CD4-positive, CD25-positive, alpha-beta regulatory T cell (primary cell): ENCODE data around the gene BICD2. TPM values are rescaled to one million over a fixed set of nuclear protein-coding genes. Genes with fewer than 3 reads are reported as not detected.
"Not testable (repeated sequence)": the region's sequence is repeated elsewhere in the genome, so short reads cannot be mapped to it uniquely, and the experiment has no call there.

Experiments
- ATAC-seq, 2 donors: fragments of 150-1000 bp; cut with Tn5 transposase; one replicate each; pipeline ENCODE4 v1.10.0; 2021; ENCODE audit warnings: low read depth in 2 of 2, moderate number of reproducible peaks in 2 of 2, moderate library complexity in 1 of 2
- DNase-seq, 3 donors: peaks; one replicate each; pipeline versions ENCODE4 v3.0.0 to v3.0.0-alpha.2; 2012 to 2022; ENCODE audit warnings: mixed read lengths in 1 of 3
- H3K27ac ChIP-seq: one replicate; pipeline ENCODE4 v1.7.0; 2013; ENCODE audit warnings: mild to moderate bottlenecking, low read length; ENCODE audit not compliant: insufficient read depth, poor library complexity, severe bottlenecking
- H3K27me3 ChIP-seq: one replicate; pipeline ENCODE4 v1.7.0; 2013; ENCODE audit warnings: low read length; ENCODE audit not compliant: control insufficient read depth, insufficient read depth
- H3K36me3 ChIP-seq: one replicate; pipeline ENCODE4 v1.7.0; 2013; ENCODE audit warnings: mild to moderate bottlenecking, low read length, moderate library complexity; ENCODE audit not compliant: control insufficient read depth, insufficient read depth
- H3K4me1 ChIP-seq: 2 replicates; pipeline ENCODE4 v1.7.0; 2013; ENCODE audit warnings: mild to moderate bottlenecking, low read length; ENCODE audit not compliant: insufficient read depth, control insufficient read depth, poor library complexity, severe bottlenecking
- H3K4me3 ChIP-seq: one replicate; pipeline ENCODE4 v1.7.0; 2013; ENCODE audit warnings: low read depth, mild to moderate bottlenecking, low read length, moderate library complexity
- H3K9me3 ChIP-seq, 2 experiments: 1 replicate in 1 of 2; 2 replicates in 1 of 2; pipeline ENCODE4 v1.7.0; 2013; ENCODE audit warnings: low read length in 2 of 2, mild to moderate bottlenecking in 1 of 2, moderate library complexity in 1 of 2; ENCODE audit not compliant: control insufficient read depth in 2 of 2
- H3K27ac Mint-ChIP-seq, 3 donors: one replicate each; pipeline ENCODE4 v1.8.0; 2020 to 2022; ENCODE audit warnings: mild to moderate bottlenecking in 3 of 3, mixed read lengths in 3 of 3, moderate library complexity in 2 of 3
- H3K27me3 Mint-ChIP-seq: one replicate; pipeline ENCODE4 v1.8.0; 2022; ENCODE audit warnings: mild to moderate bottlenecking, mixed read lengths
- H3K36me3 Mint-ChIP-seq: one replicate; pipeline ENCODE4 v1.8.0; 2020; ENCODE audit warnings: mixed read lengths
- H3K4me1 Mint-ChIP-seq, 4 donors: one replicate each; pipeline ENCODE4 v1.8.0; 2020 to 2022; ENCODE audit warnings: mixed read lengths in 4 of 4, mild to moderate bottlenecking in 1 of 4
- H3K4me3 Mint-ChIP-seq, 4 donors: one replicate each; pipeline ENCODE4 v1.8.0; 2020 to 2022; ENCODE audit warnings: mild to moderate bottlenecking in 4 of 4, mixed read lengths in 4 of 4, moderate library complexity in 3 of 4
- H3K9me3 Mint-ChIP-seq, 7 donors: one replicate each; pipeline ENCODE4 v1.8.0; 2020 to 2022; ENCODE audit warnings: mixed read lengths in 7 of 7, mild to moderate bottlenecking in 3 of 7, moderate library complexity in 2 of 7
- polyA plus RNA-seq, 4 donors: library from polyadenylated mRNA; unstranded; fragments of 300-500 nt; fragmentation: Illumina TruSeq; gene quantifications; one replicate each; pipeline ENCODE4 v1.2.3, GENCODE V29; 2021
- total RNA-seq: library from RNA; stranded (reverse); gene quantifications from one replicate; pipeline ENCODE4 v1.2.3, GENCODE V29; 2022

BICD2 gene
- total RNA-seq (29.3 TPM), polyA plus RNA-seq (1 to 10 TPM; 5.6 to 9.8 (median 7.6) TPM)

DNA sequence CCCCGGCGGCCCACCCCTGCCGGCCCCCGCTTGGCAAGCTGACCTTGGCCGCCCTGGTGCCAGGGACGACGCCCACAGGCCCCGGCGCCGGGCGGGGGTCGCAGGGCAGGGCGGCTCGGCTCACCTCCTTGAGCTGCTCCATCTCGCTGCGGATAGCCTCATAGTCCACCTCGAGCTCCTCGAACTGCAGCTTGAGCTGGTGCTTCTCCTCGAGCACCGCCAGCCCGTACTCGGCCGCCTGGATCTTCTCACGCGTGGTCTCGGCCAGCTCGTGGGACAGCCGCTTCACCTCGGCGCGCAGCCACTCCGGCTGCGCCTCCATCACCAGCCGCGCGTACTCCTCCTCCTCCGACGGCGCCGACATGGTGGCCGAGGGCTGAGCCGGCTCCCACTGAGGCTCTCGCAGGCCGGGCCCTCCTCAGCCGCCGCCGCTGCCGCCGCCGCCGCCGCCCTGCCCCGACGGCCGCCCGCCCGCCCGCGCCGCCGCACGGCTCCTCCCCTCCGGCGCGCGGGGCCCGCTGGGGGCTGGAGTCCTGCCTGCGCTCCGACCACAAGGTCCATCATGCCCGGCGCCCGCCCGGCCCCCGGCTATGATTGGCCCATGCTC is at the start of gene BICD2:
BICD2 (minus strand) TSS at position 453 of the 607 bp plus-strand sequence; CDS start at position 364, 89 bp downstream.
- DNase-seq (no peak), ATAC-seq (no peak)
- Mint-ChIP-seq H3K9me3 (no peaks in the 10 kb centered on the region), H3K27me3 (no peaks in the 10 kb centered on the region), H3K36me3 (no peaks in the 10 kb centered on the region), H3K4me1 (peaks cover 24 to 60% (median 45%) of the 10 kb centered on the region in 4 donors), H3K4me3 (peak within 1 kb of the TSS; percentile 93 to 97 (median 96)), H3K27ac (peak within 1 kb of the TSS; percentile 94 to 98 (median 97))
- Histone ChIP-seq H3K4me1 (peaks cover 43% of the 10 kb centered on the region), H3K27me3 (no peaks in the 10 kb centered on the region), H3K36me3 (no peaks in the 10 kb centered on the region), H3K27ac (peak within 1 kb of the TSS; percentile 99), H3K4me3 (peak within 1 kb of the TSS; percentile 80), H3K9me3 (no peaks in the 10 kb centered on the region)

DNA sequence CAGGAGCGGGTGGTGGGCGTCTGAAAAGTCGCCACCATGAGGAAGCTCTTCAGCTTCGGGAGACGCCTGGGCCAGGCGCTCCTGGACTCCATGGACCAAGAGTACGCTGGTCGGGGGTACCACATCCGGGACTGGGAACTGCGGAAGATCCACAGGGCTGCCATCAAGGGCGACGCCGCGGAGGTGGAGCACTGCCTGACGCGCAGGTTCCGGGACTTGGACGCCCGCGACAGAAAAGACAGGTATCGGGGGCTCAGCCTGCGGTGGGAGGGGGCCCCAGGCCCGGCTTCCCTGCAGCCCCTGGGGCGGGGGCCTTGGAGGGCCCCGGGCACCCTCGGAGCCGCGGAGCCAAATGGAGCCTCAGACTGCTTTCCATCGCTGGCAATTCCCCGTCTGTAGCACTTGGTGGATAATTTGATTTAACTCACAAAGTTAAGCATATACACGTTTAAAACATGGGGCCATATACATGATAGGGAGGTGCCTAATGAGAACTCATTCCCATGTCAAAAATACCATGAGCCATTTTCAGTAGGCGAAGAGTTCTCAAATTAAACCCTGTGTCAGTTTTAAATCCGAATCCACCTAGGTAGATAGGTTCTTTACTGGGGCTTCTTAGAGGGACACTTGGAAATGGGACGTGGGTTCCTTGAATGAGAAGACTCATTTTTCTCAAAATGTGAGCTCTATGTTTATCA is 45.1 kb upstream of the BICD2 start:
- not testable (repeated sequence) for ATAC-seq, H3K4me3 ChIP-seq, DNase-seq, H3K36me3 Mint-ChIP-seq, H3K36me3 ChIP-seq, H3K9me3 Mint-ChIP-seq, H3K27ac ChIP-seq, H3K9me3 ChIP-seq, H3K27ac Mint-ChIP-seq
- H3K27me3 ChIP-seq, result peaks cover 49% of the 10 kb centered on the region
- Mint-ChIP-seq H3K27me3 (peaks cover 76% of the 10 kb centered on the region), H3K4me1 (peaks cover 0 to 22% (median 5%) of the 10 kb centered on the region in 4 donors), H3K4me3 (peak overlapping the region; percentile 76 to 88 (median 82))
- peaks cover 32% of the 10 kb centered on the region for H3K4me1 ChIP-seq

DNA sequence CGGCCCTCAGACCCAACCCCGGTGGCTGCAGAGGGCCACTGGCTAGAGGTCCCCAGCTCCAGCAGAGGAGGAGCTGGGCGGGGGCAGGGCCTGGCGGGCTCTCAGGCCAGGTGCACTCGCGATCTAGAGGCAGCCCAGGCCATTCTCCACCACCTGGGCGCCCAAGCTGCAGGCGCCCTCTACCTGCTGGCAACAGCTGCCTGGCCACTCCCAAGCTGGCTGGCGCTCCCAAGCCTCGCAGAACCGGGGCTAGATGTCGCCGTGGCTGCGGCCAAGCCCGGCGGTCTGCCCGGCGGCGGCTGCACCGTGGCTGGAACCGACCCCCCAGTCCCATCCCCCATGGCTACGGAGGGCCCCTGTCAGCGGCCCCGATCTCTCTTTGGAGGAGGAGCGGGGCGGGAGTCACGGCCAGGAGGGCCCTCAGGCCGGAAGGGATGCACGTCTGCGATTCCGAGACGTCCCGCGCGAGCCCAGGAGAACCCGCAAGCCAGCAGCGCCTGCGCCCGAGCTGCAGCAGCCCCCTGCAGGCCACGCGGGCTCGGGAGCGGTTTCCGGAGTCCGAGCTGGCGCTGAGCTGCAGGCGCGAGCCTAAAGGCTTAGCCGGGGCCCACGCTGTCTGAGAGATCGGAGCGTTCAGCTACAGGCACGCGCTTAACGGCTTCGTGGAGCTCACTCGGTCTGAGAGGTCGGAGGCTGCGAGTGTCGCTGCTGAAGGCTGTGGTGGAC is 44.3 kb upstream of the BICD2 start:
- peak overlapping the region in 1 of 3 donors; percentile 78 for H3K27ac Mint-ChIP-seq
- peak overlapping the region; percentile 18 for H3K4me3 ChIP-seq
- DNase-seq, result peak; percentile 16 to 53 (median 47)
- peaks cover 32% of the 10 kb centered on the region for H3K4me1 ChIP-seq
- peaks cover 0 to 3% (median 0%) of the 10 kb centered on the region in 7 donors for H3K9me3 Mint-ChIP-seq
- no peaks in the 10 kb centered on the region for H3K36me3 ChIP-seq
- H3K27me3 ChIP-seq, result peaks cover 57% of the 10 kb centered on the region
- peak; percentile 47 to 50 for ATAC-seq
- H3K36me3 Mint-ChIP-seq, result no peaks in the 10 kb centered on the region
- H3K4me3 Mint-ChIP-seq, result peak overlapping the region; percentile 34 to 94 (median 86)
- H3K27ac ChIP-seq, result no peak overlapping the region
- peaks cover 70% of the 10 kb centered on the region for H3K27me3 Mint-ChIP-seq
- no peaks in the 10 kb centered on the region for H3K9me3 ChIP-seq
- peaks cover 0 to 22% (median 5%) of the 10 kb centered on the region in 4 donors for H3K4me1 Mint-ChIP-seq

DNA sequence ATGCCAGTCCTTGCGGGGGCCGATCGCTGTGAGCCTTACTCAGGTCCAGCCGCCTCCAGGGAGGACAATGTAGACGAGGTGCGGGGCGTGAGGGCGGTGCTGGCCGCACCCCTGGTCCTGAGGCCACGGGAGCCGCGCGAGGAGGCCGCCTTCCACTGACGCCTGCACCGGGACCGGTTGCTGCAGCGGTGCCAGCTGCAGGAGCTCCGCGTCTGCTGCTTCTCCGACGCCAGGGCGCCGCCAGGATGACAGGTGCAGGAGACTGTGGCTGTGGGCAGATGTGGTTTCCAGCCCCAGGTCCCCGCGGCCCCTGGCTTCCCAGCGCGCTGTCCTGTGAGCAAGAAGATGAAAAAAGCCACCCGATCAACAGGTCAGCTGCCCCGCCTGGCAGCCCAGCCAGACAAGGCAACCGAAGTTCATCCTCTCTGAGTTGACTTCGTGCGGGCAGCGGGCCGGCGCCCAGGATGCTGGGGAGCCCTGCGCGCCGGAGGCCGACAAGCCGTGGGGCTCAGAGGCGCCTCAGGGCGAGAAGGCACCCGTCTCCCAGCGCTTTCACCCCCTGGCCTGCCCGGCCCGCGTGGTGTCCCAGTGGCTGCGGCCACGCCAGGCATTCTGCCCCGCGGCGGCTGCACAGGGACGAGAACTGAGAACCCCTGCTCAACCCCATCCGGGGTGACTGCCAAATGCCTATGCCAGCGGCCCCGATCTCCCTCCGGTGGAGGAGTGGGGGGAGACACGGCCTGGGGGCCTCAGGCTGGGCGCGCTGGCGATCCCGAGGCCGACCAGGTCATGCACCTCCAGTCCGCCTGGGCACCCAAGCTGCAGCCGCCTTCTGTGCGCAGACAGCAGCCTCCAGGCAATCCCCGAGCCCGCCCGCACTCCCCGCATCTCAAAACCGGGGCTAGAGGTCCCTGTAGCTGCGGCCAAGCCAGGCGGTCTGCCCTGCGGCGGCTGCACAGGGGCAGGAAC is 43.4 kb upstream of the BICD2 start:
- Histone ChIP-seq H3K4me1 (peaks cover 32% of the 10 kb centered on the region), H3K27me3 (peaks cover 49% of the 10 kb centered on the region), H3K9me3 (no peaks in the 10 kb centered on the region), H3K4me3 (no peak overlapping the region), H3K36me3 (no peaks in the 10 kb centered on the region), H3K27ac (no peak overlapping the region)
- Mint-ChIP-seq H3K4me1 (peaks cover 0 to 22% (median 5%) of the 10 kb centered on the region in 4 donors), H3K9me3 (peaks cover 0 to 3% (median 0%) of the 10 kb centered on the region in 7 donors), H3K4me3 (peak overlapping the region; percentile 79 to 94 (median 84)), H3K27ac (no peak overlapping the region), H3K27me3 (peaks cover 62% of the 10 kb centered on the region), H3K36me3 (no peaks in the 10 kb centered on the region)
- peak in 2 of 3 donors; percentile 38 to 50 for DNase-seq
- peak; percentile 41 to 44 for ATAC-seq

DNA sequence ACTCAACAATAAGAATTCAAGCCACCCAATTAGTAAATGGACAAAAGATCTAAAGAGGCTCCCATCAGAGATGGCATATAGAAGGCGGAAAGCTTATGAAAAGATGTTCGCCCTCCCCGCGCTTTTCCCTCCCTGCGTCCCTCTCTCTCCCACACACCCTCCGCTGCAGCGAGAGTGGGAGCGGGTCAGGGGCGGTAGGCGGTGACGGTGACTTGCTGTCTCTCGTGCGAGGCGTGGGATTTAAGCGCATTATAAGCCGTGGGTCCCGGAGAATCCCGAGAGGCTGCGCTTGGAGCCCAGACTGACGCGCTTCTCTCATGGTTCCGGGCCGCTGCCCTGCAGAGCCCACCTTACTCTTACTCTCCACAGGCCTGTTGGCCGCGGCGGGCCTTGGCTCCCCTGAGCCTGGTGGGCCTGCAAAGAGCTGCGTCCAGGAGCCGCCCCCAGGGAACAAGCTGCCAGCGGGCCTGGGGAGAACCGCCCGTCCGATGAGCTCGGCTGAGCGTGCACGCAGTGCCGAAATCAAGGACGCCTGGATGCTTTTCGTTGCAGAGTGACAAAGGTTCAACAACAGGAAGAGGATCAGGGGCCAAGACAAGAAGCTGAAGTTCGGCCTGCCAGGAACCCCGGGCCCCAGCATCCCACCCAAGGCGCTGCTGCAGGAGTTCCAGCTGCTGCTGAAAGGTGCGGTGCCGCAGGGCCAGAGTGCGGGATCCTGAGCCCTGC is 42.6 kb upstream of the BICD2 start:
- Mint-ChIP-seq H3K27ac (no peak overlapping the region), H3K36me3 (no peaks in the 10 kb centered on the region), H3K9me3 (peaks cover 0 to 3% (median 0%) of the 10 kb centered on the region in 7 donors), H3K4me1 (peaks cover 0 to 22% (median 5%) of the 10 kb centered on the region in 4 donors), H3K4me3 (peak overlapping the region; percentile 68 to 94 (median 76)), H3K27me3 (peaks cover 53% of the 10 kb centered on the region)
- no peak overlapping the region for H3K27ac ChIP-seq
- H3K4me3 ChIP-seq, result no peak overlapping the region
- no peaks in the 10 kb centered on the region for H3K9me3 ChIP-seq
- peak in 2 of 3 donors; percentile 10 to 18 for DNase-seq
- H3K4me1 ChIP-seq, result peaks cover 32% of the 10 kb centered on the region
- peaks cover 43% of the 10 kb centered on the region for H3K27me3 ChIP-seq
- no peaks in the 10 kb centered on the region for H3K36me3 ChIP-seq
- no peak for ATAC-seq

DNA sequence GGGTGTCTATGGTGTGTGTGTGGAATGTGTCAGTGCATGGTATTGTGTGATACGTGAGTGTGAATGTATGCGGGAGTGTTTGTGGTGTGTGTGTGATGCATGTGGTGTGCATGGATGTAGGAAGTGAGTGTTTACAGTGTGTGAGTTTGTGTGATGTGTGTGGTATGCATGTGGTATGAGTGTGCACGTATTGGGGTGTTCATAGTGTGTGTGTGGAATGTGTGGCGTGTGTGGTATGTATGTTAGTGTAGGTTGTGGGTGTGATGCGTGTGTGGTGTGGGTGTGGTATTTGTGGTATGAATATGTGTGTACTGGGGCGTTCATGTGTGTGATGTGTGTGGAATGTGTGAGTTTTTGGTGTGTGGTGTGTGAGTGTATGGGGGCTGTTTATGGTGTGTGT is 40.1 kb upstream of the BICD2 start:
- Histone ChIP-seq H3K9me3 (no peaks in the 10 kb centered on the region), H3K4me3 (no peak overlapping the region), H3K4me1 (peaks cover 30% of the 10 kb centered on the region), H3K36me3 (no peaks in the 10 kb centered on the region), H3K27ac (no peak overlapping the region), H3K27me3 (peaks cover 24% of the 10 kb centered on the region)
- ATAC-seq (no peak), DNase-seq (no peak)
- Mint-ChIP-seq H3K4me3 (no peak overlapping the region), H3K36me3 (no peaks in the 10 kb centered on the region), H3K27me3 (peaks cover 48% of the 10 kb centered on the region), H3K4me1 (peaks cover 0 to 17% (median 3%) of the 10 kb centered on the region in 4 donors), H3K27ac (no peak overlapping the region), H3K9me3 (peaks cover 0 to 2% (median 0%) of the 10 kb centered on the region in 7 donors)
